ENCODE measurements around the gene AMT.

AMT gene

GRCh38 chr3:49460188-49460890, 38.1 kb upstream of the AMT start:
- peak overlapping the region; percentile 67; the same call in 1 of the 2 replicates for H3K27ac ChIP-seq (ENCODE audit: low read depth, low read length)
- no peak overlapping the region for H3K4me3 ChIP-seq (ENCODE audit: low read depth, low read length)
- H3K9me3 ChIP-seq (ENCODE audit: control insufficient read depth, insufficient read depth, low read depth, low read length), result no peaks in the 10 kb centered on the region
- no peaks in the 10 kb centered on the region for H3K27me3 ChIP-seq (ENCODE audit: control insufficient read depth, insufficient read depth, low read length)
- H3K36me3 ChIP-seq (ENCODE audit: control insufficient read depth, insufficient read depth, low read length), result no peaks in the 10 kb centered on the region
- peak overlapping the region; percentile 56 for H3K9ac ChIP-seq (ENCODE audit: low read length)
- H3K4me1 ChIP-seq (ENCODE audit: control insufficient read depth, insufficient read depth, low read length), result peaks cover 44% of the 10 kb centered on the region

- no peaks in the 10 kb centered on the region for H3K27me3 ChIP-seq (ENCODE audit: control insufficient read depth, insufficient read depth, low read length)
- H3K4me3 ChIP-seq (ENCODE audit: low read depth, low read length), result no peak overlapping the region
These were observed 34.2 kb upstream of the AMT start for GRCh38 chr3:49456466-49456865.

GRCh38 chr3:49454898-49455681, 32.8 kb upstream of the AMT start:
- Histone ChIP-seq H3K36me3 (ENCODE audit: control insufficient read depth, insufficient read depth, low read length) (no peaks in the 10 kb centered on the region), H3K9ac (ENCODE audit: low read length) (no peak overlapping the region), H3K4me1 (ENCODE audit: control insufficient read depth, insufficient read depth, low read length) (peaks cover 26% of the 10 kb centered on the region), H3K27ac (ENCODE audit: low read depth, low read length) (no peak overlapping the region), H3K9me3 (ENCODE audit: control insufficient read depth, insufficient read depth, low read depth, low read length) (no peaks in the 10 kb centered on the region), H3K4me3 (ENCODE audit: low read depth, low read length) (no peak overlapping the region), H3K27me3 (ENCODE audit: control insufficient read depth, insufficient read depth, low read length) (no peaks in the 10 kb centered on the region)

More at GRCh38 chr3:49456466-49456865, 34.2 kb upstream of the AMT start:
- no peaks in the 10 kb centered on the region for H3K9me3 ChIP-seq (ENCODE audit: control insufficient read depth, insufficient read depth, low read depth, low read length)
- H3K27ac ChIP-seq (ENCODE audit: low read depth, low read length), result no peak overlapping the region
- peaks cover 39% of the 10 kb centered on the region for H3K4me1 ChIP-seq (ENCODE audit: control insufficient read depth, insufficient read depth, low read length)
- H3K9ac ChIP-seq (ENCODE audit: low read length), result no peak overlapping the region
- H3K36me3 ChIP-seq (ENCODE audit: control insufficient read depth, insufficient read depth, low read length), result no peaks in the 10 kb centered on the region

- H3K9ac ChIP-seq (ENCODE audit: low read length), result no peak overlapping the region
- no peaks in the 10 kb centered on the region for H3K9me3 ChIP-seq (ENCODE audit: control insufficient read depth, insufficient read depth, low read depth, low read length)
- H3K4me1 ChIP-seq (ENCODE audit: control insufficient read depth, insufficient read depth, low read length), result peaks cover 19% of the 10 kb centered on the region
- H3K27ac ChIP-seq (ENCODE audit: low read depth, low read length), result no peak overlapping the region
- no peaks in the 10 kb centered on the region for H3K27me3 ChIP-seq (ENCODE audit: control insufficient read depth, insufficient read depth, low read length)
- H3K4me3 ChIP-seq (ENCODE audit: low read depth, low read length), result no peak overlapping the region
- H3K36me3 ChIP-seq (ENCODE audit: control insufficient read depth, insufficient read depth, low read length), result no peaks in the 10 kb centered on the region
These were observed 32.2 kb upstream of the AMT start for GRCh38 chr3:49454458-49454857.

GRCh38 chr3:49453621-49454020, 31.3 kb upstream of the AMT start:
- H3K9ac ChIP-seq (ENCODE audit: low read length), result no peak overlapping the region

GRCh38 chr3:49445391-49445790, 23.1 kb upstream of the AMT start:
- Histone ChIP-seq H3K4me3 (ENCODE audit: low read depth, low read length) (no peak overlapping the region), H3K27ac (ENCODE audit: low read depth, low read length) (no peak overlapping the region), H3K9ac (ENCODE audit: low read length) (no peak overlapping the region)

More at GRCh38 chr3:49453621-49454020, 31.3 kb upstream of the AMT start:
- Histone ChIP-seq H3K4me1 (ENCODE audit: control insufficient read depth, insufficient read depth, low read length) (peaks cover 11% of the 10 kb centered on the region), H3K36me3 (ENCODE audit: control insufficient read depth, insufficient read depth, low read length) (no peaks in the 10 kb centered on the region), H3K27me3 (ENCODE audit: control insufficient read depth, insufficient read depth, low read length) (no peaks in the 10 kb centered on the region), H3K4me3 (ENCODE audit: low read depth, low read length) (no peak overlapping the region), H3K27ac (ENCODE audit: low read depth, low read length) (no peak overlapping the region), H3K9me3 (ENCODE audit: control insufficient read depth, insufficient read depth, low read depth, low read length) (no peaks in the 10 kb centered on the region)

GRCh38 chr3:49434731-49435130, 12.5 kb upstream of the AMT start:
- H3K36me3 ChIP-seq (ENCODE audit: control insufficient read depth, insufficient read depth, low read length), result no peaks in the 10 kb centered on the region
- no peak overlapping the region for H3K4me3 ChIP-seq (ENCODE audit: low read depth, low read length)
- no peak overlapping the region for H3K9ac ChIP-seq (ENCODE audit: low read length)
- no peak overlapping the region for H3K27ac ChIP-seq (ENCODE audit: low read depth, low read length)
- H3K9me3 ChIP-seq (ENCODE audit: control insufficient read depth, insufficient read depth, low read depth, low read length), result no peaks in the 10 kb centered on the region
- H3K27me3 ChIP-seq (ENCODE audit: control insufficient read depth, insufficient read depth, low read length), result no peaks in the 10 kb centered on the region
- H3K4me1 ChIP-seq (ENCODE audit: control insufficient read depth, insufficient read depth, low read length), result no peaks in the 10 kb centered on the region

More at GRCh38 chr3:49445391-49445790, 23.1 kb upstream of the AMT start:
- Histone ChIP-seq H3K36me3 (ENCODE audit: control insufficient read depth, insufficient read depth, low read length) (no peaks in the 10 kb centered on the region), H3K4me1 (ENCODE audit: control insufficient read depth, insufficient read depth, low read length) (no peaks in the 10 kb centered on the region), H3K9me3 (ENCODE audit: control insufficient read depth, insufficient read depth, low read depth, low read length) (no peaks in the 10 kb centered on the region), H3K27me3 (ENCODE audit: control insufficient read depth, insufficient read depth, low read length) (no peaks in the 10 kb centered on the region)

GRCh38 chr3:49428752-49429080, 6.4 kb upstream of the AMT start:
- no peak overlapping the region; the same call in 1 of the 2 replicates for H3K27ac ChIP-seq (ENCODE audit: low read depth, low read length)
- no peaks in the 10 kb centered on the region for H3K9me3 ChIP-seq (ENCODE audit: control insufficient read depth, insufficient read depth, low read depth, low read length)
- H3K9ac ChIP-seq (ENCODE audit: low read length), result peak overlapping the region; percentile 39
- H3K36me3 ChIP-seq (ENCODE audit: control insufficient read depth, insufficient read depth, low read length), result peaks cover 9% of the 10 kb centered on the region
- H3K4me1 ChIP-seq (ENCODE audit: control insufficient read depth, insufficient read depth, low read length), result no peaks in the 10 kb centered on the region
- H3K27me3 ChIP-seq (ENCODE audit: control insufficient read depth, insufficient read depth, low read length), result no peaks in the 10 kb centered on the region
- H3K4me3 ChIP-seq (ENCODE audit: low read depth, low read length), result peak overlapping the region; percentile 84

- Histone ChIP-seq H3K9me3 (ENCODE audit: control insufficient read depth, insufficient read depth, low read depth, low read length) (no peaks in the 10 kb centered on the region), H3K4me1 (ENCODE audit: control insufficient read depth, insufficient read depth, low read length) (peaks cover 7% of the 10 kb centered on the region), H3K4me3 (ENCODE audit: low read depth, low read length) (no peak overlapping the region), H3K9ac (ENCODE audit: low read length) (no peak overlapping the region), H3K27ac (ENCODE audit: low read depth, low read length) (no peak overlapping the region), H3K36me3 (ENCODE audit: control insufficient read depth, insufficient read depth, low read length) (peaks cover 9% of the 10 kb centered on the region), H3K27me3 (ENCODE audit: control insufficient read depth, insufficient read depth, low read length) (no peaks in the 10 kb centered on the region)
These were observed 5.3 kb upstream of the AMT start for GRCh38 chr3:49427586-49427985.

- Histone ChIP-seq H3K9ac (ENCODE audit: low read length) (no peak overlapping the region), H3K4me1 (ENCODE audit: control insufficient read depth, insufficient read depth, low read length) (peaks cover 15% of the 10 kb centered on the region), H3K27me3 (ENCODE audit: control insufficient read depth, insufficient read depth, low read length) (no peaks in the 10 kb centered on the region), H3K27ac (ENCODE audit: low read depth, low read length) (no peak overlapping the region), H3K36me3 (ENCODE audit: control insufficient read depth, insufficient read depth, low read length) (peaks cover 9% of the 10 kb centered on the region), H3K9me3 (ENCODE audit: control insufficient read depth, insufficient read depth, low read depth, low read length) (no peaks in the 10 kb centered on the region), H3K4me3 (ENCODE audit: low read depth, low read length) (no peak overlapping the region)
These were observed 2.5 kb upstream of the AMT start for GRCh38 chr3:49424816-49425215.

GRCh38 chr3:49421890-49422378, 339 bp downstream of the AMT start:
- Histone ChIP-seq H3K4me1 (ENCODE audit: control insufficient read depth, insufficient read depth, low read length) (peaks cover 26% of the 10 kb centered on the region), H3K9ac (ENCODE audit: low read length) (peak overlapping the region; percentile 88), H3K27ac (ENCODE audit: low read depth, low read length) (peak overlapping the region; percentile 52)

More at GRCh38 chr3:49421890-49422378, 339 bp downstream of the AMT start:
- no peaks in the 10 kb centered on the region for H3K9me3 ChIP-seq (ENCODE audit: control insufficient read depth, insufficient read depth, low read depth, low read length)
- H3K36me3 ChIP-seq (ENCODE audit: control insufficient read depth, insufficient read depth, low read length), result peaks cover 17% of the 10 kb centered on the region
- peak overlapping the region; percentile 92 for H3K4me3 ChIP-seq (ENCODE audit: low read depth, low read length)
- H3K27me3 ChIP-seq (ENCODE audit: control insufficient read depth, insufficient read depth, low read length), result no peaks in the 10 kb centered on the region

All from HUES6 (cell line).